Hematopoietic multipotent progenitor cell treated with erythropoietin and hydrocortisone succinate and interleukin-3 and kit ligand, for 4 days (in vitro differentiated cells): ENCODE measurements around the gene PITPNC1.
"Not testable (repeated sequence)": the region's sequence is repeated elsewhere in the genome, so short reads cannot be mapped to it uniquely, and the experiment has no call there.

Experiments
- DNase-seq: peaks from one replicate; pipeline ENCODE4 v3.0.0-alpha.2; 2015

Gene PITPNC1

DNA sequence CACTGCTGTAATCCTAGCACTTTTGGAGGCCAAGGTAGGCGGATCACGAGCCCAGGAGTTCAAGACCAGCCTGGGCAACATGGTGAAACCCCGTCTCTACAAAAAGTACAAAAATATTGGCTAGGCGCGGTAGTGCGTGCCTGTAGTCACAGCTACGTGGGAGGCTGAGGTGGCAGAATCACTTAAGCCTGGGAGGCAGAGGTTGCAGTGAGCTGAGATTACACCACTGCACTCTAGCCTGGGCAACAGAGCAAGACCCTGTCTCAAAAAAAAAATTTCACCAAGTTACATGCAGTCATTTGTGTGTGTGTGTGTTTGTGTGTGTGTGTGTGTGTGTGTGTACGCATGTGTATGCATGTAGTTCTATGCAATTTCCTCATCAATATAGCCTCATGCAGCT lies 325.8 kb downstream of the PITPNC1 start:
- not testable (repeated sequence) for DNase-seq

DNA sequence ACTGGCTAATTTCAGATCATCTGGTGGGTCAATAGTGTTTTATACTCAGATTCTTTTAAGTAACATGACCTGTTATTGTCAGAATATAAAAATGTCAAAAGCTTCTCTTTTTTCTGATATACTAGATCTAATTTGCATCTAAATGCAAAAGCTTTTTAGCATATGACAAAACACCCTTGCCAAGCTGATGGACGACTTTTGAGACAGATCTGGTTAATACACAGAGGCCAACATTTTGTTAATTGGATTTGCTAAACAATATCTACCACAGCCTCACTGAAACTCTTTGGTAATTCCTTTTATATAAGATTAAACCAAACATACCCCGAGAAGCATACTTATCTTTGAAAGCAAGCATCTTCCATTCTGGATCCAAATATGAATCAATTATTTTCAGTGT lies 330.4 kb downstream of the PITPNC1 start:
- no peak for DNase-seq

DNA sequence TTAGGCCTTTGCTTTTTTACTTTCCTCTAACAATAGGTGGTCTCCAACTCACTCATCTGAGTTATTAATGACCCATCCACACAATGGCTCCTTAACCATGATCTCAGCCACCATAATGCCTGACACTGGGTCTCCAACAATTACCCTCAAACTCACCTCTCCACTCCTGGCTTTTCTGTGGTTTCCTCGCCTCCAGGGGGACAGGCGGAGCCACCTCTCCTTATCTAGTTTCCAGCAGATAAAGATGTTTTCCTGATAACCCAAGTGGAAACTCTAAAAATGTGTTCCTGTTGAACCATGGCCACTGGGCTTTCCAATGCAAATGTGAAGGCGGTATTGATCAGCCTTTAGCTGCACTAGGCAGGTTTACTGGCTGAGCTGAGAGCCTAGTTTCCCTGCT lies 331.3 kb downstream of the PITPNC1 start:
- no peak for DNase-seq

DNA sequence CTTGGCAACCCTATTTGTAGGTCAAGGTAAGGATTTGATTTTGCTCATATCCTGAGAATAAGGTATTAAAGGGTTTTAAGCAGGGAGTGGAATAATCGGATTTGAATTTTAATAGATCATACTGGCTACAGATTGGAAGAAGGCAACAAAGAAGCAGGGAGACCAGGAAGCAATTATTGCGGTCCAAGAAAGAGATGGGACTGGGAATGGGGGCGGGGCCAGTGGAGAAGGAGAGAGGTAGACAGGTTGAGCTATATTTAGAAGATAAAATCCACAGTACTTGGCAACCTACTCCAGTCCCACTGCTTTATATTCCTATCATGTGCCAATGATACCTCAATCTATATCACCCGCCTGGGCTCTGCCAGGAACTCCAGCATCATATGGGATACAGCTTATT lies 334.8 kb downstream of the PITPNC1 start:
- DNase-seq, result no peak

DNA sequence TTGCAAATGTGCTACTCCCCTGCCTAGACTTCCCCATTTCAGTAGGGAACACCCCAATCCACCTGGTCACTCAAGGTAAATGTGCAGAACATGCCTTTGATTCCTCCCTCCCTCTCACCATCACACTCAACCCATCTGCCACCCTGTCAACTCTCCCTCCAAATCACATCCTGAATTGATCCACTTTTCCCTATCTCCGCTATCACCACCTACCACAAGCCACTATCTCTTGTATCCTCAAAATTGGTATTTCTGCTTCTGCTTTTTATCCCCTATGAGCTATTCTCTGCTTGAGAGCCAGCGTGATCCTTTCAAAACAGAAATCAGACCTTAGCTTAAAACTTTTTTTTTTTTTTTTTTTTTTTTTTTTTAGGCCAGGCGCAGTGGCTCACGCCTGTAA lies 335.3 kb downstream of the PITPNC1 start:
- peak; percentile 44 for DNase-seq

DNA sequence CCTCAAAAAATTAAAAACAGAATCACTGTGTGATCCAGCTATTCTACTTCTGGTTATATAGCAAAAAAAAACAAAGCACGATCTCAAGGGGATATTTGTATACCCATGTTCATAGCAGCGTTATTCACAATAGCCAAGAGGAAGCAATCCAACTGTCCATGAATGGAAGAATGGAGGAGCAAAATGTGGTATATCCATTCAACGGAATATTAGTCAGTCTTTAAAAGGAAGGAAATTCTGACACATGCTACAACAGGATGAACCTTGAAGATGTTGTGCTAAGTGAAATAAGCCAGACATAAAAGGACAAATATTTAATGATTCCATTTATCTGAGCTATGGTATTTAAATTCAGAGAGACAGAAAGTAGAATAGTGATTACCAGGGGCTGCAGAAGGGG lies 336.1 kb downstream of the PITPNC1 start:
- no peak for DNase-seq

DNA sequence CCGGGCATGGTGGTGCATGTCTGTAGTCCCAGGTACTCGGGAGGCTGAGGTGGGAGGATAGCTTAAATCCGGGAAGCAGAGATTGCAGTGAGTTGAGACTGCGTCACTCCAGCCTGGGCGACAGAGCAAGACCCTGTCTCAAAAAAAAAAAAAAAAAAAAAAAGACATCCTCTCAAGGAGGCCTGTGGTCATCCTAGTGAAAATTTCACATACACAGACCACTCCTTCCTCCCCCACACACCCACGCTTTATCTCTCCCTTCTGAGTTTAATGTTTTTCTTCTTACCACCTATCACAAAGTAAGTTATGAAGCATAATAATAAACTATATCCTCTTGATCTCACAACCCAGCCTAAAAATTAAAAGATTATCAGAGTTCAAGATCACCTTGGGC lies 339.3 kb downstream of the PITPNC1 start:
- DNase-seq, result peak; percentile 8

DNA sequence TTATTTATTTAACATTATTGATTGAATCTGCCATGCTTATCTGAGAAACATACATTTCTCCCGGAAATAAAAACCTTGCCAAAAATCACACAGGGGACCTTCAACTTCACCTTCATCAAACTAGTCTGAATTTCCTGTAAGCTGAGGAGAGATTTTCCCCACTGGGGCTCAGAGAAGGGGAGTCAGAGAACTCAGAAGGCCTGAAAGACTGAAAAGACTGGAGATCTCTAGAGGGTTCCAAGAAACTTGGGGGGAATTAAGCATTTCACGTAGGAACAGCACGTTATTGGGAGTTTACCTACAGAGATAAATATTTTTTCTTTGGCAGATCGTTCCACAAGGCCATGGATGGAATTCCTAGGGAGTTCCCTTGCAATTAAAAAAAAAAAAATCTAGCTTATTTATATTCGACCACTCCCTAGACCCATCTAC lies 340.1 kb downstream of the PITPNC1 start:
- no peak for DNase-seq

DNA sequence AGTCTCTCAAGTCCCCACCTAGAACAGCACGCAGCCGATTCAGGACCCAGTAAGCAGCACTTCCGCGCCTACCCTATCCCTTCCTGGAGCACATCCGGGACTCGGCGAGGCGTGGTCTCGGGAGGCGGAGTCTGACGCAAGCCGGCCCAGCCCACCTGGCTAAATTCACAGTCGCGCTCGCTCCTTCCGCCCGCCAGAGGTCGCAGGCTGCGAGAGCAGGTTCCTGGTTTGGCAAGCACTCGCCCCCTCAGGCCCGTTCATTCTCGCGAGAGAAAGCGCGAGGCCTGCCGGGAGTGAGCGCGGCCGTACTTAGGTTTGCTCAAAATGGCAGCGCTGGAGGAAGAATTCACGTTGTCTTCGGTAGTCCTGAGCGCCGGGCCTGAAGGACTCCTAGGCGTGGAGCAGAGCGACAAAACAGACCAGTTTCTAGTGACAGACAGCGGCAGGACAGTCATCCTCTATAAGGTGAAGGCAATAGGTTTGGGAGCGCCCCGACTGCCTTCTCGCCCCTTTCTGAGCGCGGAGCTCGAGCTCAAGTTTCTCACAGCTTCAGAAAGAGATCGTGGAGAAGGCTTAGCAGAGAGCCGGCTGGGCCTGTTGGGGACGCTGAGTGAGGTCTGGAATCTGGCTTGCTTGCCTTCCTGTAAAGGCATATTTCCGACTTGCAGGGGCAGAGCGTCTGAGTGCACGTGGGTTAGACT lies 340.7 kb downstream of the PITPNC1 start, which contains the start of gene NOL11:
Gene NOL11 (plus strand): TSS at position 313 of the 701 bp plus-strand sequence. CDS start 12 bp downstream, at position 325.
- DNase-seq, result peak; percentile 99

DNA sequence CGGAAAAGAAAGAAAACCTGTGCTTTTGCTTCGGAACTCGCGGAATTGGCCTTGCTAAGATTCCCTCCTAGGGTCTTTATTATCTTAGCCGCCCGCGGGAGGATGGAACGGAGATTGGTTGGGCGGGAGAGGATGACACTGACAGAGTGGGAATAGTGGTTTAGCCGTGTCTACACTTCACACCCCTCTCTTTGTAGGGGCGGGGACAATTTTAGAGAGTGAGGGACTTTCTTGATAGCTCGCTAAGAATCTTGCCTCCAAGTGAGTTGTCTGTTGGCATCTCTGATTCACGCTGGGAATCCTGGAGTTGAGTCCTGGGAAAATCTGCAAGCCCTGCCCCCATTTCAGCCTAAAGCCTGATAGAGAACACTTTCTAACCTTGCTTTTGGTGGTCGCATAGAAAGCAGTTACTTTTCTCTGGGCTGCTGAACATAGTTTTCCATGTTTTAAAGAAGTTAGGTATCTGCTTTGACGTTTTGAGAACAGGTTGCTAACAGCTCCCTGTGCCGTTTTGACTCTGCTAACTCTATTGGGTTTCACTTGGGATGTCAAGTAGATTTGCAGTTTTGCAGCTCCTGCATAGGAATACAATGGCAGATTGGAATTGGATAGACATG lies 341.4 kb downstream of the PITPNC1 start:
- DNase-seq, result peak; percentile 77

DNA sequence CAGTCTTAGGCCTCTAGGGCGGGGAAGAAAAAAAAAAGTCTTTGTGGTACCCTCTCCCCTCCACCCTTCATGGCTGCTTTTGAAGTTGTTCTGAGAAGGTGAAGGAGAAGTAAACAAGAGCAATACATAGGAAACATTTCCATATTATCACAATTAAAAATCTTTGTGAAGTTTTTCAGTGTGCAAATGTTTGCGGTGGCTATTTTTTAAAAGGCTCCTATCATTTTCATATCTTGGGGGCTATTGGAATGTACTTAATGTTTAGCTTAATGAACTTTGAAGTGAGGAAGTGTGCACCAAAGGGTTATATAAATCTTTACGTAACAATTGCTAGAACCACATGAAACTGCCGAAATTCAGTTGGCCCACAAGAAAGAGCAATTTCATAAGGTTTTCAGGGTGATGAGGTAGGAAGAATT lies 348.3 kb downstream of the PITPNC1 start:
- DNase-seq, result no peak

DNA sequence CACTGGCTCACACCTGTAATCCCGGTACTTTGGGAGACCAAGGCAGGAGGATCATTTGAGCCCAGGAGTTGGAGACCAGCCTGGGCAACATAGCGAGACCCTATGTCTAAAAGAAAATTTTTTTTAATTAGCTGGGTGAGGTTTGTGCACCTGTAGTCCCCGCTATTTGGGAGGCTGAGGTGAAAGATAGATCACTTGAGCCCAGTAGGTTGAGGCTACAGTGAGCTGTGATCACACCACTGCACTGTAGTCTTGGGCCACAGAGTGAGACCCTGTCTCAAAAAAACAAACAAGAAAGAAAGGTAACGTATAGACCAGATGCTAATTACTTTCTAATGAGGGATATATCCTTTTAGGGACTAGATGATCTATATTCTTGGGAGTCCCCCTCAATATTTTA lies 348.7 kb downstream of the PITPNC1 start:
- DNase-seq, result no peak

DNA sequence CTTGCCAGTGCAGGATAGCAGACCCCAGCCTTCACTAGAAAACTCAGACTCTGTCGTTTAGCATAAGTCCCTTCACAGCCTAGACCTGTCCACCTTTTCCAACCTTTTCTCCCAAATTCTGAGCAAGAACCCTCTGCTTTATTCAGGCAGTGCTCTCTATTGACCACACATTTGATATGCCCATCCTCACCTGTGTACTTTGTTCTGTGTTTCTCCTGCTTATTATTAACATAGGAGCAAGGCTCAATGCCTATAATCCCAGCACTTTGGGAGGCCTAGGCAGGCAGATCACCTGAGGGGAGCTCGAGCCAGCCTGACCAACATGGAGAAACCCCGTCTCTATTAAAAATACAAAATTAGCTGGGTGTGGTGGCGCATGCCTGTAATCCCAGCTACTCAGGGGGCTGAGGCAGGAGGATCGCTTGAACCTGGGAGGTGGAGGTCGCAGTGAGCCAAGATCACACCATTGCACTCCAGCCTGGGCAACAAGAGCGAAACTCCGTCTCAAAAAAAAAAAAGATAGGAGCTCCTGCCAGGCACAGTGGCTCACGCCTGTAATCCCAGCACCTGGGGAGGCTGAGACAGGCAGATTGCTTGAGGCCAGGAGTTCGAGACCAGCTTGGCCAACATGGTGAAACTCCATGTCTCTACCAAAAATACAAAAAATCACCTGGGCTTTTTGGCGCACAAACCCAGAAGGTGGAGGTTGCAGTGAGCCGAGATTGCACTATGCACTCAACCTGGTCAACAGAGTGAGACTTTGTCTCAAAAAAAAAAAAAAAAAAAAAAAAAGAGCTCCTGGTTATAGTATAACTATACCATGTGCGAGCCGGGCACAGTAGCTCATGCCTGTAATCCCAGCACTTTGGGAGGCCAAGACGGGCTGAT lies 350.3 kb downstream of the PITPNC1 start:
- not testable (repeated sequence) for DNase-seq

DNA sequence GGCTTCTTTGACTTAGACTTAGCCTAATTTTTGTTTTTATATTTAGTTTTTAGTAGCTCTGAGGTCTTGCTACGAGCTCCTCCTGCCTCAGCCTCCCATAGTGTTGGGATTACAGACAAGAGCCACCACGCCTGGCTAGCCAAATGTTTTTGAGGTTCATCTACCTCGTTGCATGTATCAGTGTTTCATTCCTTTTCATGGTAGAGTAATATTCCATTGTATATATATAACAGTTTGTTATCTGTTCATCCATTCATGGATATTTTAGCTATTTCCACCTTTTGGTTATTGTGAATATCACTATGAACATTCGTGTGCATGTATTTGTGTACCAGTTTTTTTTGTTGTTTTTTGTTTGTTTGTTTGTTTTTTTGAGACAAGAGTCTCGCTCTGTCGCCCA lies 352.8 kb downstream of the PITPNC1 start:
- no peak for DNase-seq

DNA sequence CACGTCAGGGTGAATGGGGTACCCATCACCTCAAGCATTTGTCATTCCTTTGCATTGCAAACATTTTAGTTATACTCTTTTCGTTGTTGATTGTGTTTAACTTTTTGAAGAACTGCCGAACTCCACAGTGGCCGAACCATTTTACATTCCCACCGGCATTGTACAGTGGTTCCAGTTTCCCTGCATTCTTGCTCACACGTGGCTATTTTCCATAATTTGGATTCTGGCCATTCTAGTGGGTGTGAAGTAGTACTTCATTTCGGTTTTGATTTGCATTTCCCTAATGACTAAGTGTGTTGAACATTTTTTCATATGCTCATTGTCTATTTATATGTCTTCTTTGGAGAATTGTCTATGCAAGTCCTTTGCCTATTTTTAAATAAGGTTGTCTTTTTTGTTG lies 353.6 kb downstream of the PITPNC1 start:
- no peak for DNase-seq

DNA sequence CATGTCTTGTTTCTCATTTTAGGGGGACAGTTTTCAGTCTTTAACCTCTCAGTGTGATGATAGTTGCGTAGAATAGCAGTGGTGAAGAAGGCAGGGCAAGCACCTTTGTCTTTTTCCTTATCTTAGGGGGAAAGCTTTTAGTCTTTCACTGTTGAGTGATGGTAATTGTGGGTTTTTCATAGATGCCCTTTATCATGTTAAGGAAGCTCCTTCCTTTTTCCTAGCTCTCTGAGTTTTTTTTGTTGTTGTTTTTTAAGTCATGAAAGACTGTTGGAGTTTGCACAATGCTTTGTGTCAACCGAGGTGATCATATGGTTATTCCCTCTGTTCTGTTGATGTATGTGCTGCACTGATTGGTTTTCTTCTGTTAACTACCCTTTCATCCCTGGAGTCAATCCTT lies 356.4 kb downstream of the PITPNC1 start:
- DNase-seq, result no peak

DNA sequence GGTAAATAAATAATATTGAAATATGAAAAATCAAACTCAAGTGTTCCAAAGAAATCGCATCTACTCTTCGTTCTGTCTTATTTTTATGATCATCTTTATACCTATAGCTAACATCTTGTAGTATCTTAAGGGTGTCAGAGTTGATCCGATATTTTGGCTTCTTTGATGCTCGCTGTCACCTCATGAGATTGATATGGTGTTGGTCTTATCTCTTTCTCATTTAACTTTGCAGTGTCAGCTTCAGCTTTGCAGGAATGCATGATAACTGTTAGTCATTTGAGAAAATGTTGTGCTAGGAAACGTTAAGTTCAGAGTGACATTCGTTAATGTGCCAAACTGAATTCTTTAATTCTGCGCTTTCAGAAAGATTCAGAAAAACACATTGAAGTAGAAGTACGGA lies 360.1 kb downstream of the PITPNC1 start:
- DNase-seq, result no peak

DNA sequence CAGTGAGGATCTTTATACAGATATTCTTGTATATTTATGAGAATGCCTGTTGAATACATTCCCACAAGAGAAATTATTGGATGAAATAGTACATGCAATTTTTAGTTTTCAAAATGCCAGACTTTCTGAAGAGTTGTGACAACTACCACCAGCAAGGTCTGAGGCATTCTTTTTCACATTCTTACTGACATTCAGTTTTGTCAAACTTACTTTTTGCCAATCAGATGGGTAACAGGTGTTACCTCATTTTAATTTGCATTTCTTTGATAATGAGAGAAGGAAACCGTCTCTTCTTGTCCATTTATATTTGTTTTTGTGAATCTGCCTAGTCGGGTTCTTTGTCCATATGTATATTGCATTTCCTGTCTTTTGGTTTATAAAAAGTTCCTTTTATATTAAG lies 364.9 kb downstream of the PITPNC1 start:
- no peak for DNase-seq
